Lower lobe of right lung (tissue), 2 donors: Measurements from ENCODE around the gene CHERP. TPM values are rescaled to one million over a fixed set of nuclear protein-coding genes. Genes with fewer than 3 reads are reported as not detected.

Experiments used
- ATAC-seq, 2 donors: fragments of 200-7000 bp; cut with Tn5 transposase; one replicate each; pipeline ENCODE4 v1.9.1; 2020 to 2022; ENCODE audit warnings: mild to moderate bottlenecking in 2 of 2, moderate library complexity in 2 of 2
- DNase-seq: peaks from one replicate; pipeline ENCODE4 v3.0.0-alpha.2; 2020
- H3K27ac ChIP-seq: fragments of 200-600 bp; one replicate; pipeline ENCODE4 v1.8.0; 2022
- H3K27me3 ChIP-seq: fragments of 200-600 bp; one replicate; pipeline ENCODE4 v1.8.0; 2022; ENCODE audit warnings: low read depth
- H3K36me3 ChIP-seq: fragments of 200-600 bp; one replicate; pipeline ENCODE4 v1.8.0; 2022; ENCODE audit warnings: mild to moderate bottlenecking
- H3K4me1 ChIP-seq: fragments of 200-600 bp; one replicate; pipeline ENCODE4 v1.8.0; 2022
- H3K4me3 ChIP-seq: fragments of 200-600 bp; one replicate; pipeline ENCODE4 v1.8.0; 2022; ENCODE audit warnings: mild to moderate bottlenecking
- H3K9me3 ChIP-seq: fragments of 200-600 bp; one replicate; pipeline ENCODE4 v1.8.0; 2022
- CTCF ChIP-seq: fragments of 200-600 bp; IDR thresholded peaks from one replicate; pipeline ENCODE4 v1.8.0; 2022; ENCODE audit warnings: antibody characterized with exemption, mild to moderate bottlenecking
- intact Hi-C: fragments of 100-400 bp; cut with DNase I; formaldehyde crosslinking; loops from one replicate; pipeline ENCODE4 v1.11.0; 2022
- total RNA-seq: library from RNA; stranded (reverse); fragmentation: NEBNext Ultra II Directional; extraction: Animal tissue kit (Norgen Biotek cat#: 25700); gene quantifications from one replicate; pipeline ENCODE4 v1.2.1, GENCODE V29; 2021
- donor health status: DM: no; HTN: yes; CAD: no; lungs with severe emphysema.

CHERP gene
- total RNA-seq, 1 donor from 2014 or later, result 35.4 TPM

GRCh38 chr19:16581145-16581970, 39.1 kb upstream of the CHERP start:
- TF ChIP-seq CTCF, result no peak
- peak overlapping the region; percentile 3 for H3K27ac ChIP-seq
- no peak overlapping the region for H3K4me3 ChIP-seq
- no peaks in the 10 kb centered on the region for H3K9me3 ChIP-seq
- H3K27me3 ChIP-seq, result no peaks in the 10 kb centered on the region
- peaks cover 38% of the 10 kb centered on the region for H3K36me3 ChIP-seq
- DNase-seq, result no peak
- intact Hi-C loops, result no loop called here
- peak in 1 of 2 donors; percentile 59 for ATAC-seq
- peaks cover 65% of the 10 kb centered on the region for H3K4me1 ChIP-seq

GRCh38 chr19:16579381-16579780, 37.1 kb upstream of the CHERP start:
- H3K27me3 ChIP-seq, result no peaks in the 10 kb centered on the region
- H3K36me3 ChIP-seq, result peaks cover 56% of the 10 kb centered on the region
- ATAC-seq, result no peak
- H3K4me3 ChIP-seq, result no peak overlapping the region
- no peak overlapping the region for H3K27ac ChIP-seq
- H3K4me1 ChIP-seq, result peaks cover 50% of the 10 kb centered on the region
- no peak for TF ChIP-seq CTCF
- intact Hi-C loops, result no loop called here
- H3K9me3 ChIP-seq, result no peaks in the 10 kb centered on the region
- DNase-seq, result no peak

- Histone ChIP-seq H3K36me3 (peaks cover 58% of the 10 kb centered on the region), H3K9me3 (no peaks in the 10 kb centered on the region), H3K27ac (no peak overlapping the region), H3K4me1 (peaks cover 47% of the 10 kb centered on the region), H3K4me3 (no peak overlapping the region), H3K27me3 (no peaks in the 10 kb centered on the region)
- no peak for TF ChIP-seq CTCF
- DNase-seq (no peak), ATAC-seq (no peak)
- intact Hi-C loops, result no loop called here
Observed at GRCh38 chr19:16577531-16577985, 35.3 kb upstream of the CHERP start.

GRCh38 chr19:16576690-16577530, 34.7 kb upstream of the CHERP start:
- H3K4me1 ChIP-seq, result peaks cover 40% of the 10 kb centered on the region
- no peaks in the 10 kb centered on the region for H3K9me3 ChIP-seq
- intact Hi-C loops, result no loop called here
- no peak for ATAC-seq
- peaks cover 58% of the 10 kb centered on the region for H3K36me3 ChIP-seq
- no peak overlapping the region for H3K4me3 ChIP-seq
- no peak for TF ChIP-seq CTCF
- no peak overlapping the region for H3K27ac ChIP-seq
- no peaks in the 10 kb centered on the region for H3K27me3 ChIP-seq
- DNase-seq, result no peak

- intact Hi-C loops, result no loop called here
Observed at GRCh38 chr19:16575861-16576689, 33.8 kb upstream of the CHERP start.

More at GRCh38 chr19:16575861-16576689, 33.8 kb upstream of the CHERP start:
- H3K27me3 ChIP-seq, result no peaks in the 10 kb centered on the region
- no peak overlapping the region for H3K4me3 ChIP-seq
- H3K27ac ChIP-seq, result no peak overlapping the region
- no peak for ATAC-seq
- H3K36me3 ChIP-seq, result peaks cover 58% of the 10 kb centered on the region
- peaks cover 40% of the 10 kb centered on the region for H3K4me1 ChIP-seq
- no peaks in the 10 kb centered on the region for H3K9me3 ChIP-seq
- no peak for TF ChIP-seq CTCF
- DNase-seq, result no peak
